ENCODE measurements around the gene SH3PXD2B.
"Not testable (repeated sequence)": the region's sequence is repeated elsewhere in the genome, so short reads cannot be mapped to it uniquely, and the experiment has no call there.

The SH3PXD2B gene

DNA sequence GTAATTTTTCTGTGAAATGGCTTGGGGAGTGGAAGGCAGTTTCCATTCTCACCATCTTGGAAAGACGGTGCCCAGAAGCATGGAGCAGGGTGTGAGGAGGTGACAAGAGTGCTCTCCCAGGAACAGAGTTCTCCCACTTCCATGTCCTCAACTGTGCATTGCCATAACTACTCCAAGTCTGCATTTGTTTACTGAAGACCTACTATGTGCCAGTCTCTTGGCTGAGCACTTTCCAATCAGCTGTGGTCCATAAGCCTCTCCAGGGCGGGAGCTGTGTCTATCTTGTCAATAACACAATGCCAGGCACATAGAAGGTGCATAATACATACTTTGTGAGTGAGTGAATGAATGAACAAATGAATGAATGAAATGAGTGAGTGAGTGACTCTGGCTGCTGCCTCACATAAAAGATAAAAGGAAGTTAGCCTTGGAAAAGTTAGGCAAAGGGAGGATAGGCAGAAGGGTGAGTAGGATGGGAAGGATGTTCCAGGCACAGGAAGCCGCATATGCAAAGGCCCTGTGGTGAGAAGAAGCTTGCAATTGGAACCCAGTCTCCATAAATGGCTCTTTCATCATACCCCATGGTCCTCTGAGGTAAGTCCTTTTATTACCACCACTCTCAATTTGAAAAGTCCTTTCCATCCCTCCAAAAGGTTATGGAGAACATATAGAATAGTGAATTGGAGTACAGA is 31.3 kb upstream of the SH3PXD2B start:
- no peak for DNase-seq

DNA sequence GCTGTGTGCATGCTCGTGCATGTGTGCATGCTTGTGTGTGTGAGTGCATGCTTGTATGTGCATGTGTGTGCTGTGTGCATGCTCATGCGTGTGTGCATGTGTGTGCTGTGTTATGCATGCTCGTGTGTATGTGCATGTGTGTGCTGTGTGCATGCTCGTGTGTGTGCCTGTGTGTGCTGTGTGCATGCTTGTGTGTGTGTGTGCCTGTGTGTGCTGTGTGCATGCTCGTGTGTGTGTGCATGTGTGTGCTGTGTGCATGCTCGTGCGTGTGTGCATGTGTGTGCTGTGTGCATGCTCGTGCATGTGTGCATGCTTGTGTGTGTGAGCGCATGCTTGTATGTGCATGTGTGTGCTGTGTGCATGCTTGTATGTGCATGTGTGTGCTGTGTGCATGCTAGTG is 30.3 kb upstream of the SH3PXD2B start:
- DNase-seq: no peak

DNA sequence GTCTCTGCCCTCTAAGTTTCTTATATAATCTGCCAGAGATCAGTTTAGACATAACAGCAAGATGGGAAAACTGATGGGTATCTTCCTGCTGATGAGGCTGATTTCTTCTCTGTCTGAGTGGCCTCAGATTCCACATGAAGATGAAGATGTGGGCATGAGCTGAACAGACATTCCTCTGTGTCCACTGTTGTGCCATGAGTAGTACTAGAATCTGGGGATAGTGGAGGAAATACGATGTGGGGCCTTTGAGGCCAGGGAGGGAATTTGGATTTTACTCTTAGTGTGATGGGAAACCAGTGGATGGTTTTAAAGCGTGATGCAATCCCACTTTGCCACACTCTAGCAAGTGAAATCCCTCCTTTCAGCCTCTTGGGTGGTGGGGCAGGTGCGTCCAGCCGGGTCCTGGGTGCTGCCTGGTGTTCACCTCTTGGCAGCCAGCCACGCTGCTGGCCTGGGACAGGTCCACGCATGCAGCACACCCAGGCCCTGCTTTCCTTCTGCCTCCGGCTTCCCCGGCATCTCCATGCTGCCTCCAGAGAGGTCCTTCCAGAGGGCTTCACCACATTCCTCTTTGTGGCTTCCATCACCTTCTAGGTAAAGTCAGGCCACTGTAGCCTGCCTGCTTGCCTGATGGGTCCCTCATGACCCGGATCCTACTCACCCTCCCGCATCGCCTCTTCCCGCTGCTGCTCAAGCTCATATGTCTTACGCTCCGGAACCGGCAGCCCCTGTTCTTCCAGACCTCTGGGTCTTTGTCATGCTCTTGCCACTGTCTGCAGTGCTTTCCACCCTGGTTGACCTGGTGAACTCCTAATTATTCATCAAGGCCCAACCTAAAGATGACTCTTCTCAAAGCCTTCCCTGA is 28.1 kb upstream of the SH3PXD2B start:
- DNase-seq: no peak

GRCh38 chr5:172481011-172481800 is 26.9 kb upstream of the SH3PXD2B start:
- DNase-seq: no peak

DNA sequence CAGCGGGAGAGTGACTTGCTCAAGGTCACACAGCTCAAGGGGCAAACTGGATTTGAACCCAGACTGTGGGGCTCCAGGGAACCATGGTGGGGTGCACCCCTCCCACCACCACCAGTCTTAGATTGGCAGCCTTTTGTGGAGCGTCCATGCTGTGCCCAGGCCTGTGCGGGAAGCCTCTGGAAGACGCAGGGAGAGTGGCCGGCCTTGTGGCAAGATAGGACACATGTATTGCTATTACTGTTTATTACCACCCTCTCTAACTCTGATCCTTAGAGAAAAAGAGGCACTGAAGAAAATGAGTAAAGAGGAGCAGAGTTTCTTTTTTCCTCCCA is 25.4 kb upstream of the SH3PXD2B start:
- no peak for DNase-seq

DNA sequence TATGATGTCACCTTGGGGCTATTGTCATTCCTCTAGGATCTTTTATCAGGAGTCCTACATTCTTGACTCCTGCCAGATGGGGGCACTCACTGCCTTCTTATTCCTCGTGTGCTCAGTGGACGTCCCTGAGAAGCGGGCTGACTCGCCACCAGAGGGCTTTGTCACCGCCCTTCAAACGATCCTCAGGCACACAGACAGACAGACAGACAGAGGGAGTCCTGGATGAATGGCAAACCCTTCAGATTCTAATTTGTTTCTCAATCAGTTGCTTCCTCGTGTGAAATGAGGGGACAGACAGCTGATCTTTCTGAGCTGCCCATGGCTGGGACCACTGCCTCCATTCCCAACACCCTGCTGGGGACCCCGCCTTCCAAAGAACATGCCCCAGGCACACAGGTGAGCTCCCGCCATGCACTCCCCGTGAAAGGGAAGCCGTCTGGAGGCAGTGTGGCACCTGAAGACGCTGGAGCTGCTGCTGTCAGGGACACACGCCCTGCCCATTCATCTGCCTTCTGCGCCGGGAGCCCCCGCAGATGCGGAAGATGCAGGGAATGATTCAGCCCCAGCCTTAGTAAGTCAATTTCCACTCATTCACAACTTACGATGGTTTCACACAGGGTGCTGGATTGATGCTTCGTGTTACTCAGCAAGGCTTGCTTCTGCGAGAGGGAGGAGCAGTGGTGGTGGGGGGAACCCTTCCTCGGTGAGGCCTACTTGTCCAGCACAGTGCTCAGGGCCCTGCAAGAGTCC is 24.9 kb upstream of the SH3PXD2B start:
- DNase-seq: peak; percentile 83 to 84

DNA sequence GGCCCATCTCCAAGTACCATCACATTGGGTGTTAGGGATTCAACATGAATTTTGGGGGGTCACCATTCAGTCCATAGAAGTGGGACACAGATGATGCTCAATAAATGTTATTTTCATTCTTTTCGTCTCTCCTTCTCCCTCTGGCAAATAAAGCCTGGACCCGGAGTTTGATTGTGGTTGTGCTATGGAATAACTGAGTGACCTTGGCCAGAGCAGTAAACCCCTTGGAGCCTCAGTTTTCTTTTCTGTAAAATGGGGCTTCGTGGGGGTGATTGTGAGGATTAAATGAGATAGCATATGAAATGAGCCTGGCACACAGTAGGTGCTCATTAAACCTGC is 24.3 kb upstream of the SH3PXD2B start:
- not testable (repeated sequence) for DNase-seq

- no peak for DNase-seq
Measured at GRCh38 chr5:172478256-172478655, 23.9 kb upstream of the SH3PXD2B start.

DNA sequence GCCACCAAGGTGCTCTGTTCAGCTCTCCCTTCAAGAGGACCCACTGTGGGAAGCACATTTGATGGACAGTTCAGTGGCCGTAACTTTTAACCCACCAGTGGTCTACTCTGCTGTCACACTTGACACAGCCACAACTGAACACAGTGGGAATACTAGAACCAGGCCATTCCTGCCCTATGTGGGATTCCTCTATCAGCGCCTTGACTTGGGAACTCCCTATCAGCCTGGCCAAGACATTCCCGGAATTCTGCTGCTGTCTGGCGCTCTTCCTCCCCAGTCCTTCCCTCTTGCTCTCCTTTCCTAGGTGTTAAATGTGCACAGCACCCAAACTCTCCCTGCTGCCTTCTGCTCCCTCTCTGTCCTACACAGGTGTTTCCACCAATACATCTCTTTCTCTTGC is 23.1 kb upstream of the SH3PXD2B start:
- no peak for DNase-seq

- no peak for DNase-seq
Measured at GRCh38 chr5:172474293-172474692, 20.0 kb upstream of the SH3PXD2B start.

DNA sequence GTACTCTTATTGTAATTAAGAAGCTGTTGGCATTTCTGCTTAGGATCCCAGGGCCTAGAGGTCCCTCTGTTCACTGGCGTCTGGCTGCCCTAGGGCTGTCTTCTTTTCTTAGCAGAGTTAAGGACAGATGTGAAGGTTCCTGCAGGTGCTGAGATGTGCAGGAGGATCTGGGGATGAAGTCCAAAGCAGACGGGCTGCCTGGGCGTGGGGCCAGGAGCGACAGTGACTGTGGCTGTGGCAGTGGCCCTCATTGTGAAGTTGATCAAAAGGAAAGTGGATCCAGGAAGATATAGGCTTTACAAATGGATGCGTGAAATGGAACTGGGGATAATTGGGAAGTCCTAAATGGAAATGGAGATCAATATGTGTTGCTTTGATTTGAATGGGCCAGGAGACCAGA is 19.1 kb upstream of the SH3PXD2B start:
- DNase-seq: no peak

GRCh38 chr5:172469697-172470096 is 15.4 kb upstream of the SH3PXD2B start:
- no peak for DNase-seq

DNA sequence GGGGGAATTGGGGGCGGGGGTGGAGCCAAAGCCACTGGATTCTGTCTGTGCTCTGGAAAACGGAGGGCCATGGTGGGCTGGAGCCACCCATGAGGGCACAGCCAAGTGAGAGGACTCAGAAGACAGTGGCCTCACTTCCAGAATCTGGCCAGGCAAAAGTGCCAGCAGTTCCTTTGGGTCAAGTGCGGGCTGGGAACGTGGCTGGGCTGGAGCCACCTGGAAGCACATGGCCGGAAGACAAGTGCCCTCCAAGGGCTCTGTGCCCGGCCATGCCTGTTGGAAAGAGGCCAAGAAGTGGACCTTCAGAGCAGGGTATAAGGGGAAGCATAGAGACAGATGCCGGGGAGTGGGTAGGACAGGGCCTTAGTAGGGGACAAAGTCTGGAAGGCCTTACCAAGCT is 11.7 kb upstream of the SH3PXD2B start:
- no peak for DNase-seq

GRCh38 chr5:172463031-172463430 is 8.7 kb upstream of the SH3PXD2B start:
- DNase-seq: no peak

GRCh38 chr5:172459783-172460165 is 5.4 kb upstream of the SH3PXD2B start:
- no peak for DNase-seq

DNA sequence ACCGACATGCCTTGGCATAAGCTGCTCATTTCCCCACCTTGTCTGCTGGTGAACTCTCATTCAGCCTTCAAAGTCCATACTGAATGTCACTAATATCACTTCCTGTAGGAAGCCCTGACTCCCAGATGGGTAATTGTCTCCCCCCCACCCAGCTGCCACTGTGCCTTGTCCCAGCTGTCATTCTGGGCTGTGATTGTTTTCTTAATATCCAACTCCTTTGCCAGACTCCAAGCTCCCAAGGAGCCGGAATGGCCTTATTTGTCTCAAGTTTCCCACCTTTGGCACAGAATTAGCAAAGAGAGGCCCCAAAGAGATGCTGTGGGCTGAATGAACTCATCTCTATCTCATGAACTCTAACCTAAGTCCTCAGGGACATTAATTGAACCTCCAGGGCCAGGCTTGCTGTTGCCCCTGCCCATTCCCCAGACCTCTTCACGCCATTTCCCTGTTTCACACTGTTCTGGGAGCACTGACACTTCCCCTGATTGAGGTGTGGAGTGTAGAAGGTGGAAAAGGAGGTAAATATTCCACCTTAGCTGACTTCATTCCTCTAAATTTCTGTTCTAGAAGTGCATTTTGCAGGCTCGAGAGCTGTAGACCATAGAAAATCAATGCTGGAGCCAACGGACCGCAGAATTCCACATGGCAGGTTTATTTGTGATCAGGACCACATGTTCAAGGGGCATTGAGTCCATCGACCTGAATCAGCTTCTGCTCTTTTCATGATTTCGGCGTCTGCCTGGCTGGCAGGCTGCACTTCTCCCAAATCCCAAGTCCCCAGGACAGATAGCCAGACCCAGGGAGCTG is 4.9 kb upstream of the SH3PXD2B start:
- DNase-seq: no peak

DNA sequence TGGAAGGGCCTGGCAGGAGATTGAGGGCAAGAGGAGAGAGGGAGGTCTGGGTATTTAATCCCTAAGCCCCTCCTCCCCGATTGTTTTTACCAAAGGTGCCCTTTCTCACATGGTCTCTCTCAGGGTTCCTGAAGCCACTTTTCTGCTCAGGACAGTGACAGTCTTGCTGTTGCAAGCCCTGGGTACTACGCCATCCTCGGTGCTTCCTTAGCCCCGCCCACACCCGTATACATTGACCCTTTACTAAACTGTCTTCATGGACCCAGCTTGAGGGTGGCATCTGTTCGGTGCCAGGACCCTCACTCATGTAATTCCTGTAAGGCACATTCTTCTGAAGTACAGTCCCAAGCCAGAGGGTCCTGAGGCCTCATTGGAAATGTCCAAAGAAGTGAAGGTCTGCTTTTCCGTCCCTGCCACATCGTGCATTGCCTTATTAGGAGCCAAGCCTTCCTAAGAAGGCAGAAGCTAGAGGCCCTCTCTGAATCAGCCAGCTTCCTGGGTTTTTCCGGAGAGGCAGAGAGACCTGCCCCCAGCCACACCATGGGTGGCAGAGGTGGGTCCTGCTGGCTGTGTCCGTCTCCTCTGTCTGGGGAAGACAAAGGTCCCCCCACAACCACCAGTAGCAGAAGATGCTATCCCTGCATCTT is 1.9 kb upstream of the SH3PXD2B start:
- no peak for DNase-seq

DNA sequence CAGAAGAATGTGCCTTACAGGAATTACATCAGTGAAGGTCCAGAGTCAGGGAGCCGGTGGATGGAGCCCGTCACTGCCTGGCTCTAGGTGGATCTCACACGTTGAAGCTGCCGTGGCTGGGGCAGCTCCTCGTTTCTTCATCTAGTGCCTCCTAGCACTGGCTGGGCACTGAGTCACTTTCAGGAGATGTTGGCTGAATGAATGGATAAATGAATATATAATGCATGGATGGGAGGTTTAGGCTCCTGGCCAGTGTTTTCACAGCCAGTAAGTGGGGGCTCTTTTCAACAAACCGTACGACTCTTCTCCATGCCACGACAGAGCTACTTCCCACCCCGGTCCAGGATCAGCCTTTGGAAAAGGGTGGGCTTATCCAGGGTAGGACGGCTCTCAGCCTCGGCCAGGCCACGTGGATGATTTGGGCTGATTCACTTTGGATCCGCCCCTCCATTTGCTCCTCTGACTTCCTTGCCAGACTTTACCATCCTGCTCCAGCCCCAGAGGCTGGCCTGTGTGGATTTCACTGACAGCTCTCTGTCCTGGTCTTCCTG is 1.3 kb upstream of the SH3PXD2B start:
- no peak for DNase-seq

DNA sequence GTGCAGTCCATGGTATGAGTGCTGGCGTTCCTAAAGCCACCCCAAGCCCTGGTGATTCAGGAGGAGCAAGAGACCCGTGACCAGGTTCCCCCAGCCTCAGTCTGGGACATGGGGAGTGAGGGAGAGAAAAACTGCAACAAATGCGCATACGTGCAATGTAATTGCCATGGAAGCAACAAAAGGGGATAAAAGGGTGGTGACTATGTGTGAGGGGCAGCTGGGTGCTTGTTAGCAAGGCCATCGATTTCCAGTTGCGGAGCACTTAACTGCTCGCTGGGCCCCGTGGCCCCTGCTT is 709 bp upstream of the SH3PXD2B start:
- no peak for DNase-seq

DNA sequence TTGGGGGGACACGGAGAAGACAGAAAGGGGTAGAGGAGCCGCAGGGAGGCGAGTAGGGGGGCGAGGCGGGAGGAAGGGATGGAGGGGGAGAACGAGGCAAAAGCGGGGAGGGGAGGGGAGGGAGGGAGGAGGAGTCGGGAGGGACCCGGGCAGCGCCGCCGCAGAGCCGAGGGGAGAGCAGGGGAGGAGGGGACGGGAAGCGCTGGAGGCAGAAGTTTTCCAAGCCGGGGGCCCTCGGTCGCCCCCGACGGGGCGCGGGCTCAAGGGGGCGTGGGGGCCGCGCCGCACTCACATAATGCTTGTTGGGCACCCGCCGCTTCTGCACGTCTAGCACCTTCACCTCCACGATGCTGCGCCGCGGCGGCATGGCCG is 353 bp downstream of the SH3PXD2B start:
- peak; percentile 10 to 29 for DNase-seq

- peak in 1 of 2 experiments; percentile 17 for DNase-seq
Measured at GRCh38 chr5:172453206-172453985, 929 bp downstream of the SH3PXD2B start.

All from NCI-H2081 (cell line).